NOMO-1 treated with DMSO at 0.1 percent for 48 hours (cell line): ENCODE results near the gene ATF3.
A peak's percentile ranks its signal among the peaks of the same experiment; 100 is the strongest.

Source experiments
- DNase-seq: peaks from one replicate; lab custom pipeline; 2025; ENCODE audit not compliant: unreplicated experiment; lab: John Stamatoyannopoulos, UW

Gene ATF3

GRCh38 chr1:212607913-212608391, 609 bp upstream of the ATF3 start:
- DNase-seq: no peak

- peak; percentile 42 for DNase-seq
These were observed 569 bp downstream of the ATF3 start for GRCh38 chr1:212608959-212609700.

GRCh38 chr1:212609701-212610574, 1.4 kb downstream of the ATF3 start:
- DNase-seq: no peak

DNA sequence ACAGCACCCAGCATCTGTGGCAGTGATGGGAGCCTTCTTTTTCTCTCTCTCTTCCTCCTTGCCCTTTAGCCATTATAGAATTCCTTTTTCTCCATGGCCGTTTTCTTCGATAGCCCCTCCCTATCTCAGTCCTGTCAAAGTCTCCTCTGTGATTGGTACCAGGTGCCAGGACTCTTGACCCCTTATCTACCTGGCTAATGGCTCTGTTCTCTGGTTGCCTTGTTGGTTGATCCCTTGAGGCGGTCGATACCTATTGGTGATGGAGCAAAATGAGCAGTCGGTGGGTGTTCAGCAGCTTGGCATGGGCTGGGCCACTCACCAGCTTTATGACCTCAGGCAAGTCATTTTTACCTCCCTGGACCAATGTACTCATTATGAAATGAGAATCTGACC, 2.0 kb downstream of the ATF3 start:
- no peak for DNase-seq

GRCh38 chr1:212611000-212611948, 2.7 kb downstream of the ATF3 start:
- no peak for DNase-seq

- no peak for DNase-seq
These were observed 3.7 kb downstream of the ATF3 start for GRCh38 chr1:212612041-212612961.

GRCh38 chr1:212613440-212614335, 5.1 kb downstream of the ATF3 start:
- DNase-seq: no peak

DNA sequence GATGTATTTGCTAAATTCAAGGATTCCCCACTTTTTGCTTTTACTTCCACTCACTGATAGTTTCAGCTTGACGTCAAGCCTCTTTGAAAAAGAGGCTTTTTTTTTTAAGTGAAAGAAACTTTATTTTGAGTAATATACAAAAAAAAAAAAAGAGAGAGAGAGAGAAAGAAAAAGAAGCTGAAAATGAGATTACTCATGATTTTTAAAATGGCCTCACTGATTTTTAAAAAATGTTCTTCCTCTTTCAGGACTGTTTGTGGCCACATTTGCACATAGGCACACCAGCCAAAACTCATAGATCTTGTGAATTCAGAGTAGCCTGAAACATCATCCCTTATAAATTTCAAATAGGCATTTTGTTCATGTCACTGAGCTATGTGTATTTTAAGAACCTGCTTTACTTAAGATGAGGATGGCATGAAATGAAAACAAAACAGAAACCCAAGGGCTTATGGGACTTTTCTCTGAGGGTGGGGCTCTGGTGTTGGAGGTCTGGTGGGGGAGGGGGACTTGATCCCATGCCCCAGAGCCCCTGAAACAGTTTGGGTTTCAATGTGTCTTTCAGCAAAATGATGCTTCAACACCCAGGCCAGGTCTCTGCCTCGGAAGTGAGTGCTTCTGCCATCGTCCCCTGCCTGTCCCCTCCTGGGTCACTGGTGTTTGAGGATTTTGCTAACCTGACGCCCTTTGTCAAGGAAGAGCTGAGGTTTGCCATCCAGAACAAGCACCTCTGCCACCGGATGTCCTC, 6.1 kb downstream of the ATF3 start:
- peak; percentile 68 for DNase-seq

DNA sequence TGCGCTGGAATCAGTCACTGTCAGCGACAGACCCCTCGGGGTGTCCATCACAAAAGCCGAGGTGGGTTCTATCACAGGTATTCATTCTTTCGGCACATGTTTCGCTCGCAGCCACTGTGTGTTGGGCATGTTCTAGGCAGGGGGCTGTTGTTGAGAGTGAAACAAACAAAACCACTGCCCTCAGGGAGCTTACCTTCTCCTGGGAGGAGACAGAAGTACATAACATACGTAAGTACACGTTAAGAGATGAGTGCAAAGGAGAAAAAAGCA, 6.6 kb downstream of the ATF3 start:
- DNase-seq: no peak

DNA sequence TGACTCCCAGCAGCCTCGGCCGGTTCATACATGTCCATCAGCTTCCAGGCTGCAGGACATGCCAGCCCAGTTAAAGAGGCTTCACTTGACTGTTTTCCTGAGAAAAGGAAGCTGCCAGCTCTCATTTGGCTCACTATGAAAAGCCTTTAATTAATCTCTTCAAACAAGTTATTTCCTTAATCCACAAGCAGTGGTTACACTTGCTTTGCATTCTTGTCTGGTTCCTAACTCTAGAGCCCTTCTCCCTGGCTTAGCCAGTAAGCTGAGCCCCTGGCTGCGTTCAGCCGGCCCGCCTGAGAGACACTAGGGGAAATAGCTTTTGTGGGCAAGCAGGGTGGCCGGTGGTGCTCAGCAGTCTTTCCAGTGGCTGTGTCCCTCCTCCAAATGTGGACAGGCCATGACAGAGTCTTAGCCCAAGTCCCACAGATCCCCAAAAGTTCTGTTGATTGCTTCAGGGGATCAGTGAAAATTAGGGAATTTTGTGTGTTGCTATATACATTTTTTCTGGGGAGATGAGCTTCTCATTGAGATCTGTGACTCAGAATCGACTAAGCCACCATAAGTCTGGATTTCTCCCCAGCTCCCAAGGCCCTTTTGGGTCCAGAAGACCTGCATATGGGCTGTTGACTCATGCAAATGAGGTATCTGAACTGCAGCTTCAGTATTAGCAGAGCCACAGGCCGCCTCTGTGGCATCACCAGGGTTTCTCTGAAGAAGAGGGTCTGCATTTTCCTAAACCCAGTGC, 10.1 kb downstream of the ATF3 start:
- DNase-seq: no peak

GRCh38 chr1:212620293-212620692, 11.7 kb downstream of the ATF3 start:
- no peak for DNase-seq

DNA sequence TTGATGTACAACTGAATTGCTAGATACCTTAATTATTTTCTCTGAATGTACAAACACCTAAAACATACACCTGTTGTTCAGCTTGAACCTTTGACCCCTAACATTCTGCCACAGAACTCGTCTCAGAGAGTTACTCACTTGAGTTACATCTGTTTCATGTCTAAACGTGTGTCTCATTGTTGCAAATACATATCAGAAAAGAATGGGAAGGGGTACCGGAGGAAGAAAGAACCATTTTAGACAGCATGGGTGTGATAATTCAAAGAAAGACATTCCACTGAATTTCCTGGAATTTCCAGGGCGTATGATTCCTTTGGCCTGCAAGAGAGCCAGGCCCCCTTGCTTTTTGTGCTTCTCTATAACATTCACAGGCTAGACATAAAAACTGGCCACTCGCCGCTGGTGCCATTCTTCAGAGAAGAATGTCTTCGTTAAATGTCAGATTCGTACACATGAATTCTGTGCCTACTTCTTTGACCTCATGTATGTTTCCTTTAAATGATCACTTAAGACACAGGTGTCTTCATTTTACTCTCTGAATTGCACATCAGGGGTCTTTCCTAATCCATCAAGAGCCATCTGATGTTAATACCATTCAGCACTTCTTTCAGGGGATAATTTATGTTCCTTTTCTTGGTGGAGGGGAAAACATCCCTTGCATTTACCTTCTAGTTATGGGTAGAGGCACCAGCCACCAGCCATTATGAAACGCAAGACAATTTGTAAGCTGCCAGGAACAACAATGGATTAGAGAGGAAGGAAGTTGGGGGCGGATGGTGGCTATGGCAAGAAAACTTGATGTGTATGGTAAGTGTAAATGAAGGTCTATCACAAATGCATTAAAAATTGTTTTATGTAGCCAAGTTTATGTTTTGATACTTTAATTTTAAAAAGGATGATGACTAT, 12.7 kb downstream of the ATF3 start:
- no peak for DNase-seq

GRCh38 chr1:212621949-212622305, 13.4 kb downstream of the ATF3 start:
- DNase-seq: no peak

DNA sequence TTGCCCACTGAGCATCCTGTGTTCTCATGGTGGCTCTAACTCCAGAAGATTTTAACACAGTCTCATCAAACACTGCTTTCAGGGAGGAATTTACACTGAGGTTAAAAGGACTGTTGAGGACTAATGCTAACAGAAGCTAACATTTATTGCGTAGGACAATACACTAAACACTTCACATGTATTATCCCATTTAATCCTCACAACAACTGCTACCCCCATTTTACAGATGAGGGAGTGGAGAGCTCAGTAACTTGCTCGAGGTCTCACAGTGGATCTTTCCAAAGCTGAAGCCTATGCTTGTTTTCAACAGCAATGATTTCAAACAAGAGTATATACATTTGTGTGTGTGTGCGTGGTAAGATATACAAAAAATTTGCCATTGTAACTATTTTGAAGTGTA, 13.9 kb downstream of the ATF3 start:
- no peak for DNase-seq

DNA sequence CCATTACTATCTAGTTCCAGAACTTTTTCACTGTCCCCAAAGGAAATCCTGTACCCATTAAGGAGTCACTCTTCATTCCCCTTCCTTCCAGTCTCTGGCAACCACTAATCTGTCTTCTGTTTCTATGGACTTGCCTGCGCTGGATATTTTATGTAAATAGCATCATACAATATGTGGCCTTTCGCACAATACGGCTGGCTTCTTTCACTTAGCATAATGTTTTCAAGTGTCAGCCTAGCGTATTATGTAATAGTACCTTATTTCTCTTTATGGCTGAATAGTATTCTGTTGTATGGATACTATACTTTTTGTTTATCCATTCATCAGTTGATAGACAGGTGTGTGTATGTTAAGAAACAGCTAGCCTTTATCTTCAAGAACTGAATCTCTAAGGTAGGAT, 14.3 kb downstream of the ATF3 start:
- no peak for DNase-seq

GRCh38 chr1:212623603-212624002, 15.0 kb downstream of the ATF3 start:
- no peak for DNase-seq

GRCh38 chr1:212624976-212625501, 16.5 kb downstream of the ATF3 start:
- DNase-seq: no peak
